ENCODE data around the gene PCDHGB3.
"Not testable (repeated sequence)": the region's sequence is repeated elsewhere in the genome, so short reads cannot be mapped to it uniquely, and the experiment has no call there.

PCDHGB3 gene

DNA sequence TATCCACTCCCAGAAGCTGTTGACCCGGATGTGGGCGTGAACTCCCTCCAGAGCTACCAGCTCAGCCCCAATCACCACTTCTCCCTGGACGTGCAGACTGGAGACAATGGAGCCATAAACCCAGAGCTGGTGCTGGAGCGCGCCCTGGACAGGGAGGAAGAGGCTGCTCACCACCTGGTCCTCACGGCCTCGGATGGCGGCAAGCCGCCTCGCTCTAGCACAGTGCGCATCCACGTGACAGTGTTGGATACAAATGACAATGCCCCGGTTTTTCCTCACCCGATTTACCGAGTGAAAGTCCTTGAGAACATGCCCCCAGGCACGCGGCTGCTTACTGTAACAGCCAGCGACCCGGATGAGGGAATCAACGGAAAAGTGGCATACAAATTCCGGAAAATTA, 23.2 kb downstream of the PCDHGB3 start:
- TF ChIP-seq EP300 (IDR thresholded peaks at IDR 0.05; ENCODE audit: borderline replicate concordance) (no peak), TCF12 (IDR thresholded peaks at IDR 0.05; ENCODE audit: low read depth) (no peak), TEAD4 (IDR thresholded peaks at IDR 0.05) (no peak), CEBPB (IDR thresholded peaks at IDR 0.05) (no peak), YY1 (IDR thresholded peaks at IDR 0.05; ENCODE audit: low read depth) (no peak), CREB1 (IDR thresholded peaks at IDR 0.05; ENCODE audit: low read depth) (no peak), ZBTB7A (IDR thresholded peaks at IDR 0.05; ENCODE audit: low read depth) (no peak), FOXM1 (IDR thresholded peaks at IDR 0.05; ENCODE audit: borderline replicate concordance, low read depth) (no peak), RAD21 (IDR thresholded peaks at IDR 0.05; ENCODE audit: low read depth) (no peak), NFIC (IDR thresholded peaks at IDR 0.05) (no peak)
- TF ChIP-seq, protein P1, sequence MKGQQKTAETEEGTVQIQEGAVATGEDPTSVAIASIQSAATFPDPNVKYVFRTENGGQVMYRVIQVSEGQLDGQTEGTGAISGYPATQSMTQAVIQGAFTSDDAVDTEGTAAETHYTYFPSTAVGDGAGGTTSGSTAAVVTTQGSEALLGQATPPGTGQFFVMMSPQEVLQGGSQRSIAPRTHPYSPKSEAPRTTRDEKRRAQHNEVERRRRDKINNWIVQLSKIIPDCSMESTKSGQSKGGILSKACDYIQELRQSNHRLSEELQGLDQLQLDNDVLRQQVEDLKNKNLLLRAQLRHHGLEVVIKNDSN (IDR thresholded peaks at IDR 0.05): no peak
- TF ChIP-seq, protein P2, sequence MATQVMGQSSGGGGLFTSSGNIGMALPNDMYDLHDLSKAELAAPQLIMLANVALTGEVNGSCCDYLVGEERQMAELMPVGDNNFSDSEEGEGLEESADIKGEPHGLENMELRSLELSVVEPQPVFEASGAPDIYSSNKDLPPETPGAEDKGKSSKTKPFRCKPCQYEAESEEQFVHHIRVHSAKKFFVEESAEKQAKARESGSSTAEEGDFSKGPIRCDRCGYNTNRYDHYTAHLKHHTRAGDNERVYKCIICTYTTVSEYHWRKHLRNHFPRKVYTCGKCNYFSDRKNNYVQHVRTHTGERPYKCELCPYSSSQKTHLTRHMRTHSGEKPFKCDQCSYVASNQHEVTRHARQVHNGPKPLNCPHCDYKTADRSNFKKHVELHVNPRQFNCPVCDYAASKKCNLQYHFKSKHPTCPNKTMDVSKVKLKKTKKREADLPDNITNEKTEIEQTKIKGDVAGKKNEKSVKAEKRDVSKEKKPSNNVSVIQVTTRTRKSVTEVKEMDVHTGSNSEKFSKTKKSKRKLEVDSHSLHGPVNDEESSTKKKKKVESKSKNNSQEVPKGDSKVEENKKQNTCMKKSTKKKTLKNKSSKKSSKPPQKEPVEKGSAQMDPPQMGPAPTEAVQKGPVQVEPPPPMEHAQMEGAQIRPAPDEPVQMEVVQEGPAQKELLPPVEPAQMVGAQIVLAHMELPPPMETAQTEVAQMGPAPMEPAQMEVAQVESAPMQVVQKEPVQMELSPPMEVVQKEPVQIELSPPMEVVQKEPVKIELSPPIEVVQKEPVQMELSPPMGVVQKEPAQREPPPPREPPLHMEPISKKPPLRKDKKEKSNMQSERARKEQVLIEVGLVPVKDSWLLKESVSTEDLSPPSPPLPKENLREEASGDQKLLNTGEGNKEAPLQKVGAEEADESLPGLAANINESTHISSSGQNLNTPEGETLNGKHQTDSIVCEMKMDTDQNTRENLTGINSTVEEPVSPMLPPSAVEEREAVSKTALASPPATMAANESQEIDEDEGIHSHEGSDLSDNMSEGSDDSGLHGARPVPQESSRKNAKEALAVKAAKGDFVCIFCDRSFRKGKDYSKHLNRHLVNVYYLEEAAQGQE (IDR thresholded peaks at IDR 0.05; ENCODE audit: low read depth): no peak
- TF ChIP-seq, protein P3, sequence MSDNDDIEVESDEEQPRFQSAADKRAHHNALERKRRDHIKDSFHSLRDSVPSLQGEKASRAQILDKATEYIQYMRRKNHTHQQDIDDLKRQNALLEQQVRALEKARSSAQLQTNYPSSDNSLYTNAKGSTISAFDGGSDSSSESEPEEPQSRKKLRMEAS (IDR thresholded peaks at IDR 0.05): no peak

DNA sequence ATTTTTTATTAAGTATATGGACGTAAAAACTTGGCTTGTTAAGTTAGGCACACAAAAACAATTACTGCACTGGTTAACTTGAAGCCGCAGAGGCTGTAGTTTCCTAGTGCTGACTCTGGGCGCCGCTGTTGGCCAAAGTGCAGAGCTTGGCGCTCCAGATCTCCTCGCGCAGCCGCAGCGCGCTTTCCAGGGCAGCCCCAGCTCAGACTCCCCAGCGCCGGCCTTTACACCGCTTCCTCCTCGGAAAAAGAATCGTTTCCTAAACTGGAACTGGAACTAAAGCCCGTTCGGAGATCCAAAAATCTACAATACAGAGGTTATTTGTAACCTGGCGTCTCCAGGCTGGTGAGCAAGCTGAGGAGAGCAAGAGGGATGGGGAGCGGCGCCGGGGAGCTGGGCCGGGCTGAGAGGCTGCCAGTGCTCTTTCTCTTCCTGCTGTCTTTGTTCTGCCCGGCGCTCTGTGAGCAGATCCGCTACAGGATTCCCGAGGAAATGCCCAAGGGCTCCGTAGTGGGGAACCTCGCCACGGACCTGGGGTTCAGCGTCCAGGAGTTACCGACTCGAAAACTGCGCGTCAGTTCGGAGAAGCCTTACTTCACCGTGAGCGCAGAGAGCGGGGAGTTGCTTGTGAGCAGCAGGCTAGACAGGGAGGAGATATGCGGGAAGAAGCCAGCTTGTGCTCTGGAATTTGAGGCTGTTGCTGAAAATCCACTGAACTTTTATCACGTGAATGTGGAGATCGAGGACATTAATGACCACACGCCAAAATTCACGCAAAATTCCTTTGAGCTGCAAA, 27.9 kb downstream of the PCDHGB3 start, which contains the start of gene PCDHGB5:
TSS of gene PCDHGB5 (plus strand) at position 192 of the 796 bp plus-strand sequence. CDS start at position 373, 181 bp downstream.
- TF ChIP-seq FOXM1 (IDR thresholded peaks at IDR 0.05; ENCODE audit: borderline replicate concordance, low read depth); NFIC (IDR thresholded peaks at IDR 0.05); TEAD4 (IDR thresholded peaks at IDR 0.05): not testable (repeated sequence)

DNA sequence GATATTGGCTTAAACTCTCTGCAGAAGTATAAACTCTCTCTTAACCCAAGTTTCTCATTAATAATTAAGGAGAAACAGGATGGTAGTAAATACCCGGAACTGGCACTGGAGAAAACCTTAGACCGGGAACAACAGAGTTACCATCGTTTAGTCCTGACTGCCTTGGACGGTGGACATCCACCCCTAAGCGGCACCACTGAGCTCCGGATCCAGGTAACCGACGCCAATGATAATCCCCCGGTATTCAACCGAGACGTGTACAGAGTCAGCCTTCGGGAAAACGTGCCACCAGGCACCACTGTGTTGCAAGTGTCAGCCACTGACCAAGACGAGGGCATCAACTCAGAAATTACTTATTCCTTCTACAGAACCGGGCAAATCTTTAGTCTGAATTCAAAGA, 28.6 kb downstream of the PCDHGB3 start:
- TF ChIP-seq YY1 (IDR thresholded peaks at IDR 0.05; ENCODE audit: low read depth) (no peak), CREB1 (IDR thresholded peaks at IDR 0.05; ENCODE audit: low read depth) (no peak), TAF1 (IDR thresholded peaks at IDR 0.05; ENCODE audit: low read depth) (no peak), NFIC (IDR thresholded peaks at IDR 0.05) (no peak), RAD21 (IDR thresholded peaks at IDR 0.05; ENCODE audit: low read depth) (no peak), EGR1 (IDR thresholded peaks at IDR 0.05) (no peak), TCF12 (IDR thresholded peaks at IDR 0.05; ENCODE audit: low read depth) (no peak), CEBPB (IDR thresholded peaks at IDR 0.05) (no peak), TEAD4 (IDR thresholded peaks at IDR 0.05) (no peak), FOXM1 (IDR thresholded peaks at IDR 0.05; ENCODE audit: borderline replicate concordance, low read depth) (no peak), ZBTB7A (IDR thresholded peaks at IDR 0.05; ENCODE audit: low read depth) (no peak), EP300 (IDR thresholded peaks at IDR 0.05; ENCODE audit: borderline replicate concordance) (no peak)
- TF ChIP-seq, protein P3 (IDR thresholded peaks at IDR 0.05): no peak
- TF ChIP-seq, protein P2 (IDR thresholded peaks at IDR 0.05; ENCODE audit: low read depth): no peak
- TF ChIP-seq, protein P1 (IDR thresholded peaks at IDR 0.05): no peak

DNA sequence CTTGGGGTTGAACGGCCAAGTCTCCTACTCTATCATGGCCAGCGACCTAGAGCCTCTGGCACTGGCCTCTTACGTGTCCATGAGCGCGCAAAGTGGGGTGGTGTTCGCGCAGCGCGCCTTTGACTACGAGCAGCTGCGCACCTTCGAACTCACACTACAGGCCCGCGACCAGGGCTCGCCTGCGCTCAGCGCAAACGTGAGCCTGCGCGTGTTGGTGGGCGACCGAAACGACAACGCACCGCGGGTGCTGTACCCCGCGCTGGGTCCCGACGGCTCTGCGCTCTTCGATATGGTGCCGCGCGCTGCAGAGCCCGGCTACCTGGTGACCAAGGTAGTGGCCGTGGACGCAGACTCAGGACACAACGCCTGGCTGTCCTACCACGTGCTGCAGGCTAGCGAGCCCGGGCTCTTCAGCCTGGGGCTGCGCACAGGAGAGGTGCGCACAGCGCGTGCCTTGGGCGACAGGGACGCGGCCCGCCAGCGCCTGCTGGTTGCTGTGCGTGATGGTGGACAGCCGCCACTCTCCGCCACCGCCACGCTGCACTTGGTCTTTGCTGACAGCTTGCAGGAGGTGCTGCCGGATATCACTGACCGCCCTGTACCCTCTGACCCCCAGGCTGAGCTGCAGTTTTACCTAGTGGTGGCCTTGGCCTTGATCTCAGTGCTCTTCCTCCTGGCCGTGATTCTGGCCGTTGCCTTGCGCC, 29.7 kb downstream of the PCDHGB3 start:
- no peak for TF ChIP-seq NFIC (IDR thresholded peaks at IDR 0.05)
- no peak for TF ChIP-seq TCF12 (IDR thresholded peaks at IDR 0.05; ENCODE audit: low read depth)
- TF ChIP-seq, protein P2 (IDR thresholded peaks at IDR 0.05; ENCODE audit: low read depth): no peak
- TF ChIP-seq ZBTB7A (IDR thresholded peaks at IDR 0.05; ENCODE audit: low read depth): no peak
- no peak for TF ChIP-seq FOXM1 (IDR thresholded peaks at IDR 0.05; ENCODE audit: borderline replicate concordance, low read depth)
- TF ChIP-seq, protein P3 (IDR thresholded peaks at IDR 0.05): no peak
- no peak for TF ChIP-seq TAF1 (IDR thresholded peaks at IDR 0.05; ENCODE audit: low read depth)
- TF ChIP-seq, protein P1 (IDR thresholded peaks at IDR 0.05): no peak
- TF ChIP-seq TEAD4 (IDR thresholded peaks at IDR 0.05): no peak
- TF ChIP-seq YY1 (IDR thresholded peaks at IDR 0.05; ENCODE audit: low read depth): no peak
- no peak for TF ChIP-seq EGR1 (IDR thresholded peaks at IDR 0.05)
- TF ChIP-seq CREB1 (IDR thresholded peaks at IDR 0.05; ENCODE audit: low read depth): no peak
- TF ChIP-seq EP300 (IDR thresholded peaks at IDR 0.05; ENCODE audit: borderline replicate concordance): no peak

Measured in Ishikawa (cell line).